Measurements from ENCODE around the gene NOBOX. TPM values are rescaled to one million over a fixed set of nuclear protein-coding genes. Genes with fewer than 3 reads are reported as not detected.

NOBOX gene
- polyA plus RNA-seq, 1 donor from 2014 or later, result not detected

DNA sequence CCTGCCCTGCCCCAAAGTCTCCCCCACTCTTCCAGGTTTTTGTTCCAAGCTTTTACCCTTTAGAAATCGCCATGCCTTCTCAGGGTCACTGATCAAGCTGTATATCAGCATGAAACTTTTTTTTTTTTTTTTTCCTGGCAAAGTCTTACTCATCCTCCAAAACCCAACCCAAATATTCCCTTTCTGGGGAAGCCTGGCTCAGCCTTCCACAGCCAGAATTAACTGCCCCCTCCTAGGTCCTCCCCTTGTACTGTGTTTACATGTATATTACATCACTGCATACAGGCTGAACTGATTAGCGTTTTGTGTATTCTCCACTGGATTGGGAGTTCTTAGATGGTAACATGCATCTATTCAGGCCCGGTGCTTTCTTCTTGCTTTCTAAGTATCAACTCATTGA is 4.6 kb upstream of the NOBOX start:
- Histone ChIP-seq H3K27ac (ENCODE audit: low read length) (no peak overlapping the region), H3K9me2 (ENCODE audit: insufficient read depth, low read length) (no peaks in the 10 kb centered on the region), H3K9me3 (ENCODE audit: low read length) (no peaks in the 10 kb centered on the region), H3F3A (ENCODE audit: insufficient read depth, low read length, poor library complexity, severe bottlenecking) (no peaks in the 10 kb centered on the region), H4K20me1 (ENCODE audit: insufficient read depth) (no peaks in the 10 kb centered on the region), H2AFZ (ENCODE audit: low read depth, low read length) (no peak overlapping the region), H3K79me2 (replicated peaks; ENCODE audit: insufficient read depth, low read length) (no peaks in the 10 kb centered on the region), H3K9ac (ENCODE audit: low read length) (no peak overlapping the region), H3K36me3 (ENCODE audit: insufficient read depth, low read length) (no peaks in the 10 kb centered on the region), H3K27me3 (ENCODE audit: insufficient read depth, low read depth, low read length) (no peaks in the 10 kb centered on the region), H3K4me3 (ENCODE audit: low read length) (no peak overlapping the region), H3K4me2 (ENCODE audit: low read length) (no peak overlapping the region)
- TF ChIP-seq EP300 (conservative IDR thresholded peaks at IDR 0.05; ENCODE audit: poor library complexity, severe bottlenecking) (no peak), RAD21 (conservative IDR thresholded peaks at IDR 0.05) (no peak), MXI1 (conservative IDR thresholded peaks at IDR 0.05; ENCODE audit: poor library complexity, severe bottlenecking) (no peak)

DNA sequence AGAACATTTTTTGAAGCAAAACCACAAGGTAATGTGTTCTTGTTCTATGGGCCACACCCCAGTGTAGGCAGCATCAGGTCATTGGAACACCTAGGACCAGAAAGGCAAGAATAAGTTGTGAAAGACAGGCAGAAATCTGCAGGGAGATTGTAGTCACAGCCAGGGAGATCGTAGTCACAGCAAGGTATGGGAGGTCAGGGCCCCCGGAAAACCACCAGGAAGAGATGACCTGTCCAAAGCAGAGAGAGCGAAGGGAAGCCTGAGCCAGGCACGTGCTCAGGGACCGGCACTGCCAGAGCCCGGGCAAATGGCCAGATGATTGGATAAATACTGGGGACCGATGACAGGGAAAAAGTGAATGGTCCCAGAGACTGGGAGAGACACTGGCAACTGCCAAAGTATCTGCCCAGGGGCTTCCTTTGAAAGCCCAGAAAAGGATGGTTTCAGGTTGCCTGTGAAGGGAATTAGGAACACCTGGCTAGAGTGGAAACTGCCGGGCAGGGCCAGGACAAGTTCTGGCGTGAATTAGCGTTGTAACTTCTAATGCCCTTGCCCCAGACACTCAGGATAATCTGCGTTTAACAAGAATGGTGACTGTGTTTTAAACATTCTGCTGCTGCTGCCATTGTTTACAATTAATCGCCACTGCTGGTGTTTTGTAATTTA is 3.9 kb upstream of the NOBOX start:
- H3K36me3 ChIP-seq (ENCODE audit: insufficient read depth, low read length), result no peaks in the 10 kb centered on the region
- no peaks in the 10 kb centered on the region for H3K79me2 ChIP-seq (replicated peaks; ENCODE audit: insufficient read depth, low read length)
- H3K4me3 ChIP-seq (ENCODE audit: low read length), result no peak overlapping the region
- no peaks in the 10 kb centered on the region for H3K9me3 ChIP-seq (ENCODE audit: low read length)
- H3K27ac ChIP-seq (ENCODE audit: low read length), result no peak overlapping the region
- no peak overlapping the region for H3K4me2 ChIP-seq (ENCODE audit: low read length)
- H3K9me2 ChIP-seq (ENCODE audit: insufficient read depth, low read length), result no peaks in the 10 kb centered on the region
- TF ChIP-seq RAD21 (conservative IDR thresholded peaks at IDR 0.05) (no peak), MXI1 (conservative IDR thresholded peaks at IDR 0.05; ENCODE audit: poor library complexity, severe bottlenecking) (no peak), EP300 (conservative IDR thresholded peaks at IDR 0.05; ENCODE audit: poor library complexity, severe bottlenecking) (no peak), POLR2AphosphoS5 (IDR thresholded peaks at IDR 0.05) (no peak), REST (IDR thresholded peaks at IDR 0.05; ENCODE audit: borderline replicate concordance) (no peak), TAF1 (IDR thresholded peaks at IDR 0.05; ENCODE audit: low read depth) (no peak), CTCF (IDR thresholded peaks at IDR 0.05; ENCODE audit: poor library complexity, severe bottlenecking) (no peak), SMC3 (conservative IDR thresholded peaks at IDR 0.05; ENCODE audit: poor library complexity) (no peak), EZH2 (IDR thresholded peaks at IDR 0.05; ENCODE audit: borderline replicate concordance, insufficient read depth, low read length, poor library complexity, severe bottlenecking) (no peak)
- no peaks in the 10 kb centered on the region for H4K20me1 ChIP-seq (ENCODE audit: insufficient read depth)
- H2AFZ ChIP-seq (ENCODE audit: low read depth, low read length), result no peak overlapping the region
- no peaks in the 10 kb centered on the region for H3K27me3 ChIP-seq (ENCODE audit: insufficient read depth, low read depth, low read length)
- no peak overlapping the region for H3K9ac ChIP-seq (ENCODE audit: low read length)
- no peaks in the 10 kb centered on the region for H3F3A ChIP-seq (ENCODE audit: insufficient read depth, low read length, poor library complexity, severe bottlenecking)
